ENCODE measurements around the gene PURA.

Gene PURA

GRCh38 chr5:140108093-140109017 is 5.6 kb upstream of the PURA start:
- peak overlapping the region; percentile 61 for H3K27ac ChIP-seq (ENCODE audit: poor library complexity, severe bottlenecking)
- DNase-seq (ENCODE audit: low spot score) = peak; percentile 66
- H3K9me3 ChIP-seq (ENCODE audit: severe bottlenecking) = no peaks in the 10 kb centered on the region
- H3K27me3 ChIP-seq (ENCODE audit: insufficient read depth, poor library complexity, severe bottlenecking) = no peaks in the 10 kb centered on the region
- TF ChIP-seq, protein P1, sequence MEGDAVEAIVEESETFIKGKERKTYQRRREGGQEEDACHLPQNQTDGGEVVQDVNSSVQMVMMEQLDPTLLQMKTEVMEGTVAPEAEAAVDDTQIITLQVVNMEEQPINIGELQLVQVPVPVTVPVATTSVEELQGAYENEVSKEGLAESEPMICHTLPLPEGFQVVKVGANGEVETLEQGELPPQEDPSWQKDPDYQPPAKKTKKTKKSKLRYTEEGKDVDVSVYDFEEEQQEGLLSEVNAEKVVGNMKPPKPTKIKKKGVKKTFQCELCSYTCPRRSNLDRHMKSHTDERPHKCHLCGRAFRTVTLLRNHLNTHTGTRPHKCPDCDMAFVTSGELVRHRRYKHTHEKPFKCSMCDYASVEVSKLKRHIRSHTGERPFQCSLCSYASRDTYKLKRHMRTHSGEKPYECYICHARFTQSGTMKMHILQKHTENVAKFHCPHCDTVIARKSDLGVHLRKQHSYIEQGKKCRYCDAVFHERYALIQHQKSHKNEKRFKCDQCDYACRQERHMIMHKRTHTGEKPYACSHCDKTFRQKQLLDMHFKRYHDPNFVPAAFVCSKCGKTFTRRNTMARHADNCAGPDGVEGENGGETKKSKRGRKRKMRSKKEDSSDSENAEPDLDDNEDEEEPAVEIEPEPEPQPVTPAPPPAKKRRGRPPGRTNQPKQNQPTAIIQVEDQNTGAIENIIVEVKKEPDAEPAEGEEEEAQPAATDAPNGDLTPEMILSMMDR (IDR thresholded peaks at IDR 0.05; ENCODE audit: poor library complexity, severe bottlenecking) = no peak
- peaks cover 21% of the 10 kb centered on the region for H3K4me1 ChIP-seq (ENCODE audit: insufficient read depth, poor library complexity, severe bottlenecking)
- H3K36me3 ChIP-seq (ENCODE audit: low read depth) = no peaks in the 10 kb centered on the region
- peak; percentile 15 for ATAC-seq (ENCODE audit: low read depth)
- peak overlapping the region; percentile 49 for H3K4me3 ChIP-seq (ENCODE audit: severe bottlenecking)

GRCh38 chr5:140109018-140109758 is 4.7 kb upstream of the PURA start:
- TF ChIP-seq, protein P1 (IDR thresholded peaks at IDR 0.05; ENCODE audit: poor library complexity, severe bottlenecking) = no peak
- H3K4me1 ChIP-seq (ENCODE audit: insufficient read depth, poor library complexity, severe bottlenecking) = peaks cover 21% of the 10 kb centered on the region
- H3K36me3 ChIP-seq (ENCODE audit: low read depth) = no peaks in the 10 kb centered on the region
- DNase-seq (ENCODE audit: low spot score) (no peak), ATAC-seq (ENCODE audit: low read depth) (no peak)
- H3K4me3 ChIP-seq (ENCODE audit: severe bottlenecking) = peak overlapping the region; percentile 49
- H3K9me3 ChIP-seq (ENCODE audit: severe bottlenecking) = no peaks in the 10 kb centered on the region
- peak overlapping the region; percentile 61 for H3K27ac ChIP-seq (ENCODE audit: poor library complexity, severe bottlenecking)
- H3K27me3 ChIP-seq (ENCODE audit: insufficient read depth, poor library complexity, severe bottlenecking) = no peaks in the 10 kb centered on the region

DNA sequence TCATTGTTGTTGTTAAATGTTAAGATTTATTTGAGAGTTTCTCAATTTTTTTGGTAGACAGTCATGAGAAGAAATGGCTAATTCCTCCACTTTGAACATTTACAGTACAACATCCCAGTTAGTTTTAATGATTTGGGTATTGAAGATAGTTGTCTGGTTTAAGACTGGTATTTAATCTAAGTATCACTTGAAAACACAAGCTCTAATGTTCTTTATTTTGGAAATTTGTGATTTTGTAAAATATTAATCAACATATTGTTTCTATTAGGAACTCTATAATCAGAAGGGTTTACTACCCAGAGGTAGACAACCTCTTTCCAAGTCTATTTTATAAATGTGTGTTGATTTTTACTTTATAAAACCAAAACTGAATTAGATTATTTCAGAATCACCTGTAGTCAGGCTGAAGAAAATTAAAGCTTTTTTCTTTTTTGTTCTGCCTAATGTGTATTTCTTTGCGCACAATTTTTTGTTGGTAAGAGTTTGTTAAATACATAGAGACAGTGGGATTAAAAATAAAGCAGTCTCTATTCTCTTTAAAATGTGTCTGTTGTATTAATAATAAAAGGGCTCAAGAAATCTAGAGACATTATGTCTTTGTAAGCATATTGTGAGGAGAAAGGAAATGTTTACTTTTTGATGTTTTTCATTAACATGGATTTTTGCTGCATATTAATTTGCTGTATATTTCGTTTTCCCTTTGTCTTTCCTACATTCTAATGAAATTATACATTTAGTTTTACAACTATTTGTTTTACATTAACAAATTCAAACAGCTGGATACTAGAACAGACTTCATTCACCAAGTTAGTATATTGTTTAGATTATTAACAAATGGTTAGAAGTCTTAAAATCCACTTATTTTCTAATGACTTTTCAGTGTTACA is 3.9 kb upstream of the PURA start:
- DNase-seq (ENCODE audit: low spot score) (no peak), ATAC-seq (ENCODE audit: low read depth) (no peak)
- Histone ChIP-seq H3K27me3 (ENCODE audit: insufficient read depth, poor library complexity, severe bottlenecking) (no peaks in the 10 kb centered on the region), H3K36me3 (ENCODE audit: low read depth) (no peaks in the 10 kb centered on the region), H3K4me1 (ENCODE audit: insufficient read depth, poor library complexity, severe bottlenecking) (peaks cover 21% of the 10 kb centered on the region), H3K27ac (ENCODE audit: poor library complexity, severe bottlenecking) (peak overlapping the region; percentile 61), H3K9me3 (ENCODE audit: severe bottlenecking) (no peaks in the 10 kb centered on the region), H3K4me3 (ENCODE audit: severe bottlenecking) (peak overlapping the region; percentile 49)
- TF ChIP-seq, protein P1 (IDR thresholded peaks at IDR 0.05; ENCODE audit: poor library complexity, severe bottlenecking) = no peak

DNA sequence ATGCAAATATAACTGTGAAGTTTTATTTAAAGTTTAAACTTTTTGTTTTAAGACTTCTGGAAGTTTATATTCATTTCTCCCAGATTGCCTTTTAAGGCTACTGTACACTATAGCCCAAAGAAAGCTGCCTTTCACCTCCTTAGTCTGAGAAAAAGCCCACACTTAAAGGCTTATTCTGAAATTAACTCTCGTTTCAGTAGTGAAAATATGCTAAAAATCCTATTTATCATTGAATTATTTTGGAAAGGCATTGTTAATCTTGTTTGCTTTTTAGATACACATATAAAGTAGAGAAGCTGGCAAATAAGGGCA is 3.3 kb upstream of the PURA start:
- H3K4me3 ChIP-seq (ENCODE audit: severe bottlenecking) = no peak overlapping the region
- no peaks in the 10 kb centered on the region for H3K9me3 ChIP-seq (ENCODE audit: severe bottlenecking)
- TF ChIP-seq, protein P1 (IDR thresholded peaks at IDR 0.05; ENCODE audit: poor library complexity, severe bottlenecking) = no peak
- ATAC-seq (ENCODE audit: low read depth) (no peak), DNase-seq (ENCODE audit: low spot score) (no peak)
- peaks cover 25% of the 10 kb centered on the region for H3K4me1 ChIP-seq (ENCODE audit: insufficient read depth, poor library complexity, severe bottlenecking)
- peaks cover 5% of the 10 kb centered on the region; the same call in 1 of the 2 replicates for H3K36me3 ChIP-seq (ENCODE audit: low read depth)
- H3K27me3 ChIP-seq (ENCODE audit: insufficient read depth, poor library complexity, severe bottlenecking) = no peaks in the 10 kb centered on the region
- no peak overlapping the region for H3K27ac ChIP-seq (ENCODE audit: poor library complexity, severe bottlenecking)

Measured in RWPE2 (cell line).